Esophagus muscularis mucosa (tissue), 4 donors: ENCODE data around the gene PSMD10. TPM values are rescaled to one million over a fixed set of nuclear protein-coding genes. Genes with fewer than 3 reads are reported as not detected.

Source experiments
- DNase-seq: peaks from one replicate; pipeline ENCODE4 v3.0.0-alpha.2; 2017; ENCODE audit errors: extremely low spot score
- H3K27ac ChIP-seq, 4 donors: fragments of 200-600 bp; sonication (generic); replicated peaks in 1 of 4; 1 replicate in 3 of 4; 2 replicates in 1 of 4; pipeline ENCODE4 v1.5.1; 2016 to 2019; ENCODE audit warnings: mild to moderate bottlenecking in 1 of 4
- H3K27me3 ChIP-seq, 4 donors: fragments of 200-600 bp; sonication (generic); one replicate each; pipeline versions ENCODE4 v1.5.1 to v1.6.0; 2016 to 2019
- H3K36me3 ChIP-seq, 4 donors: fragments of 200-600 bp; sonication (generic); one replicate each; pipeline ENCODE4 v1.5.1; 2016 to 2019
- H3K4me1 ChIP-seq, 4 donors: fragments of 200-600 bp; sonication (generic); one replicate each; pipeline ENCODE4 v1.5.1; 2016 to 2019
- H3K4me3 ChIP-seq, 4 donors: fragments of 200-600 bp; sonication (generic); 1 replicate in 2 of 4; 2 replicates in 2 of 4; pipeline ENCODE4 v1.5.1; 2016 to 2019; ENCODE audit warnings: mild to moderate bottlenecking in 4 of 4, moderate library complexity in 1 of 4
- H3K9me3 ChIP-seq, 4 donors: fragments of 200-600 bp; sonication (generic); 1 replicate in 3 of 4; 2 replicates in 1 of 4; pipeline ENCODE4 v1.5.1; 2016 to 2019
- CTCF ChIP-seq, 3 experiments: fragments of 200-600 bp in 2 of 3; fragments of 450-650 bp in 1 of 3; sonication (generic) in 2 of 3; IDR thresholded peaks; one replicate each; pipeline ENCODE4 v1.5.1; 2017 to 2019; ENCODE audit warnings: antibody characterized with exemption in 3 of 3, mild to moderate bottlenecking in 2 of 3, moderate library complexity in 1 of 3
- EP300 ChIP-seq: sonication (generic); formaldehyde crosslinking; IDR thresholded peaks from one replicate; pipeline ENCODE4 v1.6.1; 2017; ENCODE audit warnings: antibody characterized with exemption
- POLR2A ChIP-seq: fragments of 450-650 bp; IDR thresholded peaks from one replicate; pipeline ENCODE4 v1.6.1; 2017; ENCODE audit warnings: antibody characterized with exemption, moderate library complexity, mild to moderate bottlenecking, low read depth
- POLR2AphosphoS5 ChIP-seq, 2 donors: sonication (generic); formaldehyde crosslinking; IDR thresholded peaks; one replicate each; pipeline ENCODE4 v1.6.1; 2017; ENCODE audit warnings: antibody characterized with exemption in 2 of 2
- WGBS: methylation state at CpG from one replicate; pipeline ENCODE4 v1.1.5; 2018; 5-methylcytosine and 5-hydroxymethylcytosine counted together
- intact Hi-C: fragments of 100-400 bp; cut with DNase I; formaldehyde crosslinking; loops from one replicate; pipeline ENCODE4 v1.15.1; 2023
- total RNA-seq, 4 donors: library from RNA; depleted of rRNA; stranded (reverse); fragments of >200 nt; gene quantifications; one replicate each; pipeline versions ENCODE4 v1.1.0 to v1.2.1, GENCODE V29; 2016

The PSMD10 gene
- total RNA-seq, 4 donors from 2014 or later: 26.2 to 40.6 (median 31.2) TPM

GRCh38 chrX:108036298-108036973, 54.9 kb downstream of the PSMD10 start:
- no peak overlapping the region for H3K27ac ChIP-seq
- H3K4me3 ChIP-seq: no peak overlapping the region
- H3K9me3 ChIP-seq: no peaks in the 10 kb centered on the region
- WGBS: 51% methylated on average over 3 of the region's 4 CpGs
- no peaks in the 10 kb centered on the region for H3K36me3 ChIP-seq
- no peak for DNase-seq
- no peaks in the 10 kb centered on the region for H3K27me3 ChIP-seq
- intact Hi-C loops: no loop called here
- no peaks in the 10 kb centered on the region for H3K4me1 ChIP-seq
- no peak for TF ChIP-seq POLR2A
- TF ChIP-seq CTCF (IDR thresholded peaks at IDR 0.05): no peak
- no peak for TF ChIP-seq POLR2AphosphoS5 (IDR thresholded peaks at IDR 0.05)
- TF ChIP-seq EP300: no peak

GRCh38 chrX:108034725-108035124, 56.6 kb downstream of the PSMD10 start:
- Histone ChIP-seq H3K36me3 (no peaks in the 10 kb centered on the region), H3K27ac (no peak overlapping the region), H3K4me3 (no peak overlapping the region), H3K9me3 (no peaks in the 10 kb centered on the region), H3K27me3 (no peaks in the 10 kb centered on the region), H3K4me1 (no peaks in the 10 kb centered on the region)
- TF ChIP-seq POLR2A: no peak
- no peak for TF ChIP-seq CTCF (IDR thresholded peaks at IDR 0.05)
- TF ChIP-seq POLR2AphosphoS5 (IDR thresholded peaks at IDR 0.05): no peak
- TF ChIP-seq EP300: no peak
- 71% methylated on average over 3 of the region's 3 CpGs for WGBS
- DNase-seq: no peak
- intact Hi-C loops: no loop called here

Other genes starting within 250 kb of the PSMD10 start
- not detected for gene TEX13B, start 109.2 kb downstream of the PSMD10 start, total RNA-seq
- under 1 TPM in 1 of 4 donors, not detected in 3; 0.17 TPM for gene VSIG1, start 46.5 kb downstream of the PSMD10 start, total RNA-seq
- gene ATG4A, start 236 bp upstream of the PSMD10 start, total RNA-seq: 10 to 100 TPM in 3 of 4 donors, 1 to 10 TPM in 1; 9.9 to 12.3 (median 10.8) TPM